Adrenal gland (tissue), 12 donors: ENCODE data around the gene BOLA3. TPM values are rescaled to one million over a fixed set of nuclear protein-coding genes. Genes with fewer than 3 reads are reported as not detected.

ENCODE experiments used
- DNase-seq, 7 donors: peaks; one replicate each; pipeline ENCODE4 v3.0.0-alpha.2; 2019 to 2020
- H3K27ac ChIP-seq, 5 donors: fragments of 200-600 bp; sonication (generic) in 4 of 5; 1 replicate in 3 of 5; 2 replicates in 2 of 5; pipeline versions ENCODE4 v1.5.1 to v1.8.0; 2016 to 2020; ENCODE audit warnings: mild to moderate bottlenecking in 1 of 5
- H3K27me3 ChIP-seq: fragments of 200-600 bp; 2 replicates; pipeline ENCODE4 v1.8.0; 2021
- H3K36me3 ChIP-seq, 2 donors: fragments of 200-600 bp; replicated peaks in 1 of 2; 1 replicate in 1 of 2; 2 replicates in 1 of 2; pipeline versions ENCODE4 v1.5.1 to v1.8.0; 2018 to 2022
- H3K4me1 ChIP-seq, 2 donors: fragments of 200-600 bp; replicated peaks in 1 of 2; 1 replicate in 1 of 2; 2 replicates in 1 of 2; pipeline versions ENCODE4 v1.5.1 to v1.8.0; 2018 to 2021
- H3K4me3 ChIP-seq, 4 donors: fragments of 200-600 bp; sonication (generic) in 3 of 4; one replicate each; pipeline ENCODE4 v1.5.1; 2016 to 2018
- H3K9me3 ChIP-seq, 3 donors: fragments of 200-600 bp; sonication (generic) in 1 of 3; replicated peaks in 1 of 3; 1 replicate in 2 of 3; 2 replicates in 1 of 3; pipeline versions ENCODE4 v1.5.1 to v1.8.0; 2016 to 2021
- CTCF ChIP-seq, 6 experiments: fragments of 450-650 bp in 4 of 6; fragments of 200-600 bp in 2 of 6; sonication (generic) in 1 of 6; IDR thresholded peaks; 1 replicate in 5 of 6; 2 replicates in 1 of 6; pipeline versions ENCODE4 v1.5.1 to v1.8.0; 2016 to 2021; ENCODE audit warnings: antibody characterized with exemption in 6 of 6, mild to moderate bottlenecking in 2 of 6, moderate library complexity in 1 of 6
- POLR2A ChIP-seq, 2 donors: fragments of 450-650 bp; IDR thresholded peaks; one replicate each; pipeline ENCODE4 v1.6.1; 2017; ENCODE audit warnings: antibody characterized with exemption in 2 of 2, mild to moderate bottlenecking in 2 of 2, moderate library complexity in 1 of 2
- WGBS, 4 donors: extraction: QIAGEN DNeasy Blood & Tissue Kit in 2 of 4; methylation state at CpG; one replicate each; pipeline versions ENCODE4 v1.1.5 to v1.1.7; 2013 to 2017; 5-methylcytosine and 5-hydroxymethylcytosine counted together
- intact Hi-C, 2 donors: fragments of 100-400 bp; cut with DNase I; formaldehyde crosslinking; loops; one replicate each; pipeline versions ENCODE4 v1.14.1 to v1.15.0; 2022 to 2023
- polyA plus RNA-seq, 3 donors: library from polyadenylated mRNA; stranded (reverse); fragments of 200-250 nt in 2 of 3; fragments of 350-450 nt in 1 of 3; fragmentation: Illumina TruSeq in 1 of 3; extraction: RNeasy Lipid Tissue Mini Kit (QIAGEN cat#74804) in 1 of 3; gene quantifications; one replicate each; pipeline ENCODE4 v1.2.3, GENCODE V29; 2013 to 2014
- total RNA-seq, 9 donors: library from RNA; depleted of rRNA in 4 of 9; stranded (reverse); fragments of >200 nt in 4 of 9; fragments of 120-200 nt in 1 of 9; fragmentation: NEBNext Ultra II Directional in 1 of 9; extraction: Animal tissue kit (Norgen Biotek cat#: 25700) in 1 of 9; gene quantifications; one replicate each; pipeline versions ENCODE4 v1.1.0 to v1.2.4, GENCODE V29; 2013 to 2023
- donor health status: healthy with polysubstance abuse.
- donor health status: Bipolar disorder and iron deficiency.
- donor health status: DM: yes; HTN: yes; CAD: no.
- donor health status: DM: no; HTN: no; CAD: no.
- donor health status: DM: no; HTN: no; CAD: no.
- donor health status: DM: yes; HTN: yes; CAD: no.

The BOLA3 gene
- total and polyA plus RNA-seq, 12 donors: 17.1 to 84.5 (median 48.2) TPM

- no peaks in the 10 kb centered on the region for H3K4me1 ChIP-seq
- DNase-seq: peak in 1 of 7 donors; percentile 23
- H3K27me3 ChIP-seq: no peaks in the 10 kb centered on the region
- no peaks in the 10 kb centered on the region for H3K9me3 ChIP-seq
- peaks cover 0 to 27% of the 10 kb centered on the region in 2 donors for H3K36me3 ChIP-seq
- WGBS, 4 donors: 90 to 94% (median 92%) methylated on average over 5 to 6 of the region's 6 CpGs
- H3K27ac ChIP-seq: no peak overlapping the region
- intact Hi-C loops: no loop called here
- TF ChIP-seq POLR2A (IDR thresholded peaks at IDR 0.05) (no peak), CTCF (IDR thresholded peaks at IDR 0.05) (no peak)
- no peak overlapping the region for H3K4me3 ChIP-seq
These were observed 43.9 kb downstream of the BOLA3 start for GRCh38 chr2:74103763-74104162.

- Histone ChIP-seq H3K4me3 (no peak overlapping the region), H3K27me3 (no peaks in the 10 kb centered on the region), H3K9me3 (no peaks in the 10 kb centered on the region), H3K27ac (no peak overlapping the region), H3K36me3 (peaks cover 0 to 31% of the 10 kb centered on the region in 2 donors), H3K4me1 (no peaks in the 10 kb centered on the region)
- intact Hi-C loops: no loop called here
- TF ChIP-seq POLR2A (IDR thresholded peaks at IDR 0.05) (no peak), CTCF (IDR thresholded peaks at IDR 0.05) (no peak)
- DNase-seq: peak in 1 of 7 donors; percentile 18
- 93 to 98% (median 96%) methylated on average over 12 to 14 of the region's 14 CpGs for WGBS, 4 donors
These were observed 45.2 kb downstream of the BOLA3 start for GRCh38 chr2:74102516-74102915.

GRCh38 chr2:74101574-74102300 is 46.0 kb downstream of the BOLA3 start:
- Histone ChIP-seq H3K9me3 (no peaks in the 10 kb centered on the region), H3K36me3 (peaks cover 0 to 32% of the 10 kb centered on the region in 2 donors), H3K27ac (no peak overlapping the region), H3K4me1 (no peaks in the 10 kb centered on the region), H3K4me3 (no peak overlapping the region), H3K27me3 (no peaks in the 10 kb centered on the region)
- peak in 1 of 7 donors; percentile 30 for DNase-seq
- intact Hi-C loops: no loop called here
- no peak for TF ChIP-seq POLR2A (IDR thresholded peaks at IDR 0.05)
- TF ChIP-seq CTCF (IDR thresholded peaks at IDR 0.05): no peak
- WGBS, 4 donors: 94 to 96% (median 95%) methylated on average over 24 to 39 of the region's 39 CpGs

- no peak for TF ChIP-seq POLR2A (IDR thresholded peaks at IDR 0.05)
- Histone ChIP-seq H3K4me3 (no peak overlapping the region), H3K4me1 (no peaks in the 10 kb centered on the region), H3K27ac (no peak overlapping the region), H3K27me3 (no peaks in the 10 kb centered on the region), H3K36me3 (peaks cover 0 to 32% of the 10 kb centered on the region in 2 donors), H3K9me3 (no peaks in the 10 kb centered on the region)
- intact Hi-C loops: no loop called here
- DNase-seq: peak in 1 of 7 donors; percentile 31
- 93 to 97% (median 96%) methylated on average over 18 to 25 of the region's 25 CpGs for WGBS, 4 donors
These were observed 47.2 kb downstream of the BOLA3 start for GRCh38 chr2:74100254-74101216.
